Adipocyte (in vitro differentiated cells): ENCODE measurements around the gene SELENON.

ENCODE experiments used
- DNase-seq: peaks from one replicate; pipeline ENCODE4 v3.0.0-alpha.2; 2015; ENCODE audit warnings: low read depth
- H3K27me3 ChIP-seq: replicated peaks from 2 replicates; pipeline ENCODE4 v1.7.0; 2013; ENCODE audit warnings: mild to moderate bottlenecking, low read length, moderate library complexity; ENCODE audit not compliant: control insufficient read depth, insufficient read depth
- H3K36me3 ChIP-seq: 2 replicates; pipeline ENCODE4 v1.7.0; 2013; ENCODE audit warnings: low read length, mild to moderate bottlenecking, moderate library complexity; ENCODE audit not compliant: control insufficient read depth, insufficient read depth, severe bottlenecking
- H3K4me1 ChIP-seq: 2 replicates; pipeline ENCODE4 v1.7.0; 2013; ENCODE audit warnings: mild to moderate bottlenecking, low read length, moderate library complexity; ENCODE audit not compliant: control insufficient read depth, insufficient read depth
- H3K4me3 ChIP-seq: 2 replicates; pipeline ENCODE4 v1.7.0; 2013; ENCODE audit warnings: mild to moderate bottlenecking, low read length, moderate library complexity
- H3K9ac ChIP-seq: 2 replicates; pipeline ENCODE4 v1.7.0; 2013; ENCODE audit warnings: mild to moderate bottlenecking, low read length, moderate library complexity
- H3K9me3 ChIP-seq: 2 replicates; pipeline ENCODE4 v1.7.0; 2013; ENCODE audit warnings: mild to moderate bottlenecking, low read length, moderate library complexity; ENCODE audit not compliant: control insufficient read depth

SELENON gene

DNA sequence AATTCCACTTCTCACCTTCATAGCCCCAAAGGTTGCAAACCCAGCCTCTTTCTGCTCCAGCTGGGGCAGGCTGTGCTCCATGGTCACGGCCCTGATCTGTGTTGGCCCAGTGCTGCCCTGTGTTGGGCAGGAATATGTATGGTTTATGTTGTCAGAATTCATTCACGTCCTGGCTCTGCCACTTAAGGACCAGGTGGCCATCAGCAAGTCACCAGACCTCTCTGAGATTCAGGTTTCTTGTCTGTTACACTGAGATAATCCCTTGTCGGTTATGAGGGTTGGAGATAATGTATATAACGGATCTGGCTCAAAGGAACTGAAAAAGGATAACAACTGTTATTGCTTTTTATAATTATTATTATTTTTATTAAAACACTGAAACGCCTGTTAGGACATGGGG is 39.1 kb upstream of the SELENON start:
- H3K9ac ChIP-seq, result no peak overlapping the region
- no peaks in the 10 kb centered on the region for H3K4me1 ChIP-seq
- H3K36me3 ChIP-seq, result peaks cover 24% of the 10 kb centered on the region
- no peaks in the 10 kb centered on the region for H3K27me3 ChIP-seq
- H3K4me3 ChIP-seq, result no peak overlapping the region
- H3K9me3 ChIP-seq, result no peaks in the 10 kb centered on the region
- DNase-seq, result no peak

GRCh38 chr1:25763493-25763892 is 36.5 kb upstream of the SELENON start:
- Histone ChIP-seq H3K36me3 (peaks cover 26% of the 10 kb centered on the region), H3K4me3 (no peak overlapping the region), H3K4me1 (no peaks in the 10 kb centered on the region), H3K9ac (no peak overlapping the region), H3K27me3 (no peaks in the 10 kb centered on the region), H3K9me3 (no peaks in the 10 kb centered on the region)
- no peak for DNase-seq

GRCh38 chr1:25765136-25765922 is 34.7 kb upstream of the SELENON start:
- Histone ChIP-seq H3K4me3 (no peak overlapping the region), H3K36me3 (peaks cover 28% of the 10 kb centered on the region), H3K4me1 (no peaks in the 10 kb centered on the region), H3K9ac (no peak overlapping the region), H3K27me3 (no peaks in the 10 kb centered on the region), H3K9me3 (no peaks in the 10 kb centered on the region)
- no peak for DNase-seq

DNA sequence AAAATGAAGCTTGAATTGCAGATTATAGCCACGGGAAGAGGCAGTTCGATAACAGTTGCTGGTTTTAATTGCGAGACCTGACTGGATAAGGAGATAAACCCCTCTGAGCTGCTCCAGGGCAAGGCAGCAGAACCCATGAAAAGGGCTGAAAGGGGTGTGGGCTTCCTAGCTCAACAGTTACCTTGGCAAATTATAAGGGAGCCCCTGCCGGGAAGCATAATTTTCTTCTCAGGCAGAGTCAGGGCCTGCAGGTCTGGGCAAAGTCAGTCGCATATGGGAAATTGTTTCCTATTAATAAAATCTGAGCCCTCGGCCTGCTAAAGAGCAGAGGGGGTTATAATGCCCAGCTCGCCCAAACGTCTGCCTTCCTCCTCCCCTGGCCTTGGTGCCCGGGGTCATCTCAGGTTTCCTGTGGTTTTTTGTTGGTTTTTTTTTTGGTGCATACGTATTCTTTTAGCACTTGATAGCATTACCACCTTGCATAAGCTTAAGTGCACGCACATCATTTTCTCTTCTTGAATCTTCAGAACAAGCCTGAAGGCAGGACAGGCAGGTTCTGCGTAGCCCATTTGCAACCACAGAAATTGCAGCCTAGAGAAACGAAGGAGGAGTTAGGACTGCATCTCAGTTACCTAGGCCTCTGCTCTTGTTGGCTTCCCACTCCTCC is 33.9 kb upstream of the SELENON start:
- Histone ChIP-seq H3K9me3 (no peaks in the 10 kb centered on the region), H3K27me3 (no peaks in the 10 kb centered on the region), H3K4me1 (peaks cover 4% of the 10 kb centered on the region), H3K36me3 (peaks cover 27% of the 10 kb centered on the region), H3K4me3 (no peak overlapping the region), H3K9ac (no peak overlapping the region)
- DNase-seq, result no peak

DNA sequence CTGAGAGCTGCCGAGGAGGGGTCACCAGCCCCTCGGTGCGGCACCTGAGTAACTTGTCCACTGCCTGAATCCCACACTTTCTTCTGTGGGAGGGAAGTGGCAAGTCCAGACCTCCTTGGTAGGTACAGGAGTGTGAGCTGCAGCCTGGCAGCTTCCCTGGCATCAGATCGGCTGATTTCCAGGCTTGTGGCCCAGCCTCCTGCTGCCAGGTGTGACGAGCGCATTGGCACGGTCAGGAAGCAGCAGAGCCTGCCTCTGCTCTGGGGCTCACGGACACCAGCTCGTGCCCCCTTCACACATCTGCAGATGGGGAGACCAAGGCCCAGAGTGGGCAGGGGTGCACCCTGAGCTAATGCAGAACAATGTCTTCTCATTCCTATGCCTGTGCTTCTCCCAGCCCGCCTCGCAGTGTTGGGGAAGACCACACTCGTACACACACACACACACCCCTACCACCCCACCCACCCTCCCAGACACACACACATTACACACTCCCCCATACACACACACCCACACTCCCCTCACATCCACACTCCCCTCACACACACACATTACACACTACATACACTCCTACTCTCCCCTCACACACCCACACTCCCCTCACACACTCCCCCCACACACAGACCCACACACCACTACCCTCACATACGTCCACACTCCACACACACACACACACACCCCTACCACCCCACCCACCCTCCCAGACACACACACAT is 33.1 kb upstream of the SELENON start:
- Histone ChIP-seq H3K9me3 (no peaks in the 10 kb centered on the region), H3K4me3 (no peak overlapping the region), H3K4me1 (peaks cover 5% of the 10 kb centered on the region), H3K27me3 (no peaks in the 10 kb centered on the region), H3K36me3 (peaks cover 29% of the 10 kb centered on the region), H3K9ac (no peak overlapping the region)
- no peak for DNase-seq

DNA sequence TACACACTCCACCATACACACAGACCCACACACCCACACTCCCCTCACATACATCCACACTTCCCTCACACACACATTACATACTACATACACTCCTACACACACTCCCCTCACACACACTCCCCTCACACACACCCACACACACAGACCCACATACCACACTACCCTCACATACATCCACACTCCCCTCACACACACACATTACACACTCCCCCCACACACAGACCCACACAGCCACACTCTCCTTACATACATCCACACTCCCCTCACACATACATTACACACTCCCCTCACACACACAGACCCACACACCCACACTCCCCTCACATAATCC is 32.6 kb upstream of the SELENON start:
- Histone ChIP-seq H3K9ac (no peak overlapping the region), H3K4me1 (peaks cover 5% of the 10 kb centered on the region), H3K4me3 (no peak overlapping the region), H3K9me3 (no peaks in the 10 kb centered on the region), H3K27me3 (no peaks in the 10 kb centered on the region), H3K36me3 (peaks cover 34% of the 10 kb centered on the region)
- DNase-seq, result no peak

DNA sequence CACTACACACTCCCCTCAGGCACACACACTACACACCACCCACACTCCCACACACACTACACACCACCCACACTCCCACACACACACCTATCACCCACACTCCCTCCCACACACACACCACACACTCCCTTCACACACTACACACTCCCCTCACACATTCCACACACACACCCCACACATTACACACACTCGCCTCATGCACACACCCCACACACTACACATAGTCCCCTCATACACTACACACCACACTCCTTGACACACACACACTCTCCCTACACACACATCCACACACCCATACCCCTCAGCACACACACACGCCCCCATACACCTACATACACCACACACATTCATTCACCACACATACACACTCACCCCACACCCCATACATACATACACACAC is 31.0 kb upstream of the SELENON start:
- Histone ChIP-seq H3K36me3 (peaks cover 31% of the 10 kb centered on the region), H3K27me3 (no peaks in the 10 kb centered on the region), H3K9me3 (no peaks in the 10 kb centered on the region), H3K4me1 (peaks cover 5% of the 10 kb centered on the region), H3K4me3 (no peak overlapping the region), H3K9ac (no peak overlapping the region)
- no peak for DNase-seq

DNA sequence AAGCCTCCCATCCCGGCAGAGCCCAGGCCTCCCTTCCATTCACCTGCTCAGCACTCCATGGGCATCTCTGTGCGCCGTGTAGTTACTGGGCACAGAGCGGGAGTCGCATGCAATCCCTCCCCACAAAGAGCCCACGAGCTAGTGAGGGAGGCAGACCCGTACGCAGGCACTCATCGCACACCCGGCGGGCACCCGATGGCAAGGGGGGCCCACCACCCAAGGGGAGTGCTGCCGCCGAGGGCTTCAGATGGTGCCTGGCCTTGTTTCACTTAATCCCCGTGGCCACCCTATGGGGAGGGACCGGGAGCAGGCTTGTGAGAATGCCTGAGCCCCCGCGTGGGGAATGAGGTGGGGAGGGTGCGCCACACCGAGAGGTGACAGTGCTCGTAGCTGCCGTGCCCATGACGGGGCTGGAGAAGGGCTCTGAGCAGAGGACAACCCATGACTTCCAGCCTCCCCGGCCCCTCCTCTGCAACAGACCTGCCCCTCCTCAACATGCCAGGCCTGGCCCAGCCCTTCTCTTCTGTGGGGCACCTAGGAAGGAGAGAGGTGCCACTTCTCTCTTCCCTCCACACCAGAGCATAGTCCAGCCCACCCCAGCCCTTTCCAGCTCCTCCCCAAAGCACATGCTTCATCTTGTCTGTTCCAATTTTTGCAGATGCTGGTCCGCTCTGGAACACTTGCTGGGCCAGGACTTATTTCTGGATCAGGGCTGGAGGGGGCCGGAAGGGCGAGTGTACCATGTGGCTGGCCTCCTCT is 30.2 kb upstream of the SELENON start:
- Histone ChIP-seq H3K36me3 (peaks cover 31% of the 10 kb centered on the region), H3K9ac (no peak overlapping the region), H3K27me3 (no peaks in the 10 kb centered on the region), H3K9me3 (no peaks in the 10 kb centered on the region), H3K4me1 (peaks cover 5% of the 10 kb centered on the region), H3K4me3 (no peak overlapping the region)
- no peak for DNase-seq

- DNase-seq, result no peak
- Histone ChIP-seq H3K27me3 (no peaks in the 10 kb centered on the region), H3K9me3 (no peaks in the 10 kb centered on the region), H3K4me3 (no peak overlapping the region), H3K9ac (no peak overlapping the region), H3K4me1 (peaks cover 5% of the 10 kb centered on the region), H3K36me3 (peaks cover 26% of the 10 kb centered on the region)
These were observed 29.3 kb upstream of the SELENON start for GRCh38 chr1:25770541-25771220.

GRCh38 chr1:25771221-25772114 is 28.5 kb upstream of the SELENON start:
- peaks cover 26% of the 10 kb centered on the region for H3K36me3 ChIP-seq
- no peaks in the 10 kb centered on the region for H3K27me3 ChIP-seq
- no peak overlapping the region for H3K4me3 ChIP-seq
- no peaks in the 10 kb centered on the region for H3K9me3 ChIP-seq
- peaks cover 5% of the 10 kb centered on the region for H3K4me1 ChIP-seq
- DNase-seq, result no peak
- H3K9ac ChIP-seq, result no peak overlapping the region
